H1 (cell line): ENCODE measurements around the gene DCAF8.

Experiments used
- CTCF ChIP-seq, 3 experiments: IDR thresholded peaks; 1 replicate in 2 of 3; 2 replicates in 1 of 3; pipeline versions ENCODE4 v1.5.1 to v1.6.1; 2011; ENCODE audit warnings: low read length in 3 of 3, mild to moderate bottlenecking in 3 of 3, inconsistent platforms in 2 of 3, low read depth in 1 of 3, moderate library complexity in 1 of 3; ENCODE audit not compliant: insufficient read depth in 1 of 3; ENCODE audit errors: control extremely low read depth in 1 of 3
- EZH2 ChIP-seq: fragments of 200-600 bp; sonication (generic); IDR thresholded peaks from 2 replicates; pipeline ENCODE4 v1.7.1; 2012; ENCODE audit warnings: low read depth, mild to moderate bottlenecking, moderate library complexity, low read length, inconsistent platforms; ENCODE audit not compliant: severe bottlenecking
- HDAC2 ChIP-seq, 2 experiments: fragments of 300-600 bp in 1 of 2; sonication (generic) in 1 of 2; IDR thresholded peaks; 2 replicates each; pipeline ENCODE4 v1.6.1; 2011 to 2012; ENCODE audit warnings: low read depth in 2 of 2, low read length in 2 of 2, mild to moderate bottlenecking in 2 of 2, moderate library complexity in 2 of 2, borderline replicate concordance in 1 of 2, inconsistent platforms in 1 of 2
- TAF1 ChIP-seq: IDR thresholded peaks from 2 replicates; pipeline ENCODE4 v1.6.1; 2011; ENCODE audit warnings: mild to moderate bottlenecking, low read depth, low read length

- TF ChIP-seq HDAC2 (IDR thresholded peaks at IDR 0.05; ENCODE audit: borderline replicate concordance in 1 of 2, low read depth in 2 of 2, low read length in 2 of 2), result no peak
- TF ChIP-seq TAF1, result no peak
- no peak for TF ChIP-seq EZH2
- no peak for TF ChIP-seq CTCF (IDR thresholded peaks at IDR 0.05; ENCODE audit: control extremely low read depth in 1 of 3, insufficient read depth in 1 of 3, low read depth in 1 of 3, low read length in 3 of 3)
Measured at GRCh38 chr1:160228431-160228830, 33.9 kb downstream of the DCAF8 start.
